Astrocyte (in vitro differentiated cells and primary cell): ENCODE results near the gene KCNJ11. TPM values are rescaled to one million over a fixed set of nuclear protein-coding genes. Genes with fewer than 3 reads are reported as not detected.

Experiments
- DNase-seq: peaks from one replicate; pipeline ENCODE4 v3.0.0-alpha.2; 2010; ENCODE audit warnings: low read depth
- FAIRE-seq: peaks from 2 replicates; lab custom pipeline; 2011; peaks lifted over from hg19 to GRCh38; lab: Jason Lieb, UNC
- H2AFZ ChIP-seq: 2 replicates; pipeline ENCODE4 v1.6.0; 2012; ENCODE audit warnings: low read depth, low read length, inconsistent platforms
- H3K27ac ChIP-seq: 2 replicates; pipeline ENCODE4 v1.5.1; 2011; ENCODE audit warnings: low read depth, low read length, inconsistent platforms
- H3K27me3 ChIP-seq: 2 replicates; pipeline ENCODE4 v1.6.0; 2011; ENCODE audit warnings: low read length, inconsistent platforms; ENCODE audit not compliant: insufficient read depth
- H3K36me3 ChIP-seq: 2 replicates; pipeline ENCODE4 v1.5.1; 2011; ENCODE audit warnings: low read length, inconsistent platforms; ENCODE audit not compliant: insufficient read depth
- H3K4me1 ChIP-seq: 2 replicates; pipeline ENCODE4 v1.5.1; 2011; ENCODE audit warnings: low read length, inconsistent platforms; ENCODE audit not compliant: insufficient read depth
- H3K4me2 ChIP-seq: 2 replicates; pipeline ENCODE4 v1.6.0; 2012; ENCODE audit warnings: low read length, inconsistent platforms
- H3K4me3 ChIP-seq: 2 replicates; pipeline ENCODE4 v1.5.1; 2011; ENCODE audit warnings: low read depth, mild to moderate bottlenecking, low read length, inconsistent platforms; ENCODE audit not compliant: insufficient read depth
- H3K79me2 ChIP-seq: 2 replicates; pipeline ENCODE4 v1.6.0; 2012; ENCODE audit warnings: mild to moderate bottlenecking, low read length, inconsistent platforms; ENCODE audit not compliant: insufficient read depth
- H3K9ac ChIP-seq: 2 replicates; pipeline ENCODE4 v1.6.0; 2012; ENCODE audit warnings: mild to moderate bottlenecking, low read length, inconsistent platforms
- H3K9me3 ChIP-seq: 2 replicates; pipeline ENCODE4 v1.5.1; 2012; ENCODE audit warnings: low read depth, mild to moderate bottlenecking, low read length, inconsistent platforms; ENCODE audit not compliant: insufficient read depth
- H4K20me1 ChIP-seq: 2 replicates; pipeline ENCODE4 v1.6.0; 2012; ENCODE audit warnings: low read length, inconsistent platforms; ENCODE audit not compliant: insufficient read depth
- H3K27ac Mint-ChIP-seq: one replicate; pipeline ENCODE4 v1.8.0; 2021; ENCODE audit warnings: mild to moderate bottlenecking, mixed read lengths; ENCODE audit not compliant: unreplicated experiment
- H3K27me3 Mint-ChIP-seq: one replicate; pipeline ENCODE4 v1.8.0; 2021; ENCODE audit warnings: low read depth, mixed read lengths; ENCODE audit not compliant: unreplicated experiment
- H3K36me3 Mint-ChIP-seq: one replicate; pipeline ENCODE4 v1.8.0; 2021; ENCODE audit warnings: low read depth, mixed read lengths; ENCODE audit not compliant: unreplicated experiment
- H3K4me1 Mint-ChIP-seq: one replicate; pipeline ENCODE4 v1.8.0; 2021; ENCODE audit warnings: low read depth, mixed read lengths; ENCODE audit not compliant: unreplicated experiment
- H3K4me3 Mint-ChIP-seq: one replicate; pipeline ENCODE4 v1.8.0; 2021; ENCODE audit warnings: mild to moderate bottlenecking, moderate library complexity, mixed read lengths; ENCODE audit not compliant: unreplicated experiment
- H3K9me3 Mint-ChIP-seq: one replicate; pipeline ENCODE4 v1.8.0; 2021; ENCODE audit warnings: mild to moderate bottlenecking, mixed read lengths; ENCODE audit not compliant: unreplicated experiment
- CTCF ChIP-seq: IDR thresholded peaks from 2 replicates; pipeline ENCODE4 v1.5.1; 2011; ENCODE audit warnings: low read depth, mild to moderate bottlenecking, inconsistent platforms, low read length, moderate library complexity; ENCODE audit not compliant: insufficient read depth
- EZH2 ChIP-seq: IDR thresholded peaks from 2 replicates; pipeline ENCODE4 v1.6.1; 2012; ENCODE audit warnings: mild to moderate bottlenecking, low read length, inconsistent platforms; ENCODE audit not compliant: insufficient read depth
- total RNA-seq: library from RNA; stranded (reverse); gene quantifications from 2 replicates; pipeline ENCODE4 v1.2.1, GENCODE V29; 2021

Gene KCNJ11
- total RNA-seq, 1 donor from 2014 or later, result 0.43 TPM

- Histone ChIP-seq H3K27ac (no peak overlapping the region), H3K79me2 (no peaks in the 10 kb centered on the region), H3K9me3 (no peaks in the 10 kb centered on the region), H3K4me3 (peak overlapping the region; percentile 72), H3K4me2 (peak overlapping the region; percentile 93), H4K20me1 (no peaks in the 10 kb centered on the region), H3K9ac (peak overlapping the region; percentile 82), H3K4me1 (peaks cover 20% of the 10 kb centered on the region), H2AFZ (peak overlapping the region; percentile 83), H3K27me3 (no peaks in the 10 kb centered on the region), H3K36me3 (no peaks in the 10 kb centered on the region)
- no peak for DNase-seq
- no peak for TF ChIP-seq EZH2
- TF ChIP-seq CTCF, result peak; percentile 25
- peaks cover 5% of the 10 kb centered on the region for H3K4me1 Mint-ChIP-seq
- no peaks in the 10 kb centered on the region for H3K36me3 Mint-ChIP-seq
- H3K9me3 Mint-ChIP-seq, result peaks cover 1% of the 10 kb centered on the region
- H3K27me3 Mint-ChIP-seq, result peaks cover 18% of the 10 kb centered on the region
- H3K4me3 Mint-ChIP-seq, result peak overlapping the region; percentile 82
- no peak for FAIRE-seq
- H3K27ac Mint-ChIP-seq, result no peak overlapping the region
Observed at GRCh38 chr11:17351172-17351509, 37.3 kb downstream of the KCNJ11 start.

- H3K4me3 Mint-ChIP-seq, result peak overlapping the region; percentile 82
- TF ChIP-seq CTCF (no peak), EZH2 (no peak)
- H3K9me3 Mint-ChIP-seq, result peaks cover 1% of the 10 kb centered on the region
- no peaks in the 10 kb centered on the region for H4K20me1 ChIP-seq
- H3K9me3 ChIP-seq, result no peaks in the 10 kb centered on the region
- H3K4me1 Mint-ChIP-seq, result peaks cover 5% of the 10 kb centered on the region
- no peak overlapping the region for H3K27ac ChIP-seq
- peaks cover 20% of the 10 kb centered on the region for H3K4me1 ChIP-seq
- H3K9ac ChIP-seq, result no peak overlapping the region
- H3K4me2 ChIP-seq, result peak overlapping the region; percentile 93
- H3K36me3 Mint-ChIP-seq, result no peaks in the 10 kb centered on the region
- no peak overlapping the region for H2AFZ ChIP-seq
- DNase-seq (no peak), FAIRE-seq (no peak)
- H3K27ac Mint-ChIP-seq, result no peak overlapping the region
- no peaks in the 10 kb centered on the region for H3K79me2 ChIP-seq
- no peaks in the 10 kb centered on the region for H3K36me3 ChIP-seq
- no peak overlapping the region for H3K4me3 ChIP-seq
- H3K27me3 Mint-ChIP-seq, result peaks cover 18% of the 10 kb centered on the region
- no peaks in the 10 kb centered on the region for H3K27me3 ChIP-seq
Observed at GRCh38 chr11:17350455-17351171, 37.8 kb downstream of the KCNJ11 start.

GRCh38 chr11:17347676-17348075 lies 40.8 kb downstream of the KCNJ11 start:
- no peaks in the 10 kb centered on the region for H3K36me3 Mint-ChIP-seq
- Histone ChIP-seq H3K36me3 (no peaks in the 10 kb centered on the region), H3K4me2 (no peak overlapping the region), H2AFZ (no peak overlapping the region), H3K27me3 (no peaks in the 10 kb centered on the region), H3K9ac (no peak overlapping the region), H3K79me2 (no peaks in the 10 kb centered on the region), H3K4me1 (peaks cover 10% of the 10 kb centered on the region), H3K9me3 (no peaks in the 10 kb centered on the region), H3K4me3 (no peak overlapping the region), H3K27ac (no peak overlapping the region), H4K20me1 (no peaks in the 10 kb centered on the region)
- H3K4me3 Mint-ChIP-seq, result no peak overlapping the region
- no peak for DNase-seq
- peaks cover 1% of the 10 kb centered on the region for H3K9me3 Mint-ChIP-seq
- no peak for TF ChIP-seq EZH2
- no peak for TF ChIP-seq CTCF
- FAIRE-seq, result no peak
- no peak overlapping the region for H3K27ac Mint-ChIP-seq
- H3K27me3 Mint-ChIP-seq, result peaks cover 16% of the 10 kb centered on the region
- H3K4me1 Mint-ChIP-seq, result peaks cover 12% of the 10 kb centered on the region
